HepG2 (cell line): ENCODE measurements around the gene RNF213. TPM values are rescaled to one million over a fixed set of nuclear protein-coding genes. Genes with fewer than 3 reads are reported as not detected.

Experiments
- ATAC-seq: fragments of 200-7000 bp; cut with Tn5 transposase; 3 replicates; pipeline ENCODE4 v1.9.1; 2020; ENCODE audit warnings: mild to moderate bottlenecking, moderate library complexity
- BruUV-seq: library from RNA; stranded (reverse); fragments of 400-500 nt; replicated peaks from 2 replicates; lab custom pipeline; 2021; lab: Mats Ljungman, UMichigan
- CTCF ChIA-PET: fragments of 300-600 bp; formaldehyde crosslinking; extraction: SDS; loops from one replicate; lab custom pipeline; 2021; ENCODE audit warnings: low total read pairs, inconsistent platforms, low intra/inter-chr PET ratio; lab: Yijun Ruan, JAX
- POLR2A ChIA-PET: fragments of 350-600 bp; sonication (Branson Sonifier 250); formaldehyde crosslinking; loops from one replicate; lab custom pipeline; 2020; ENCODE audit warnings: antibody characterized with exemption, inconsistent platforms; lab: Yijun Ruan, JAX
- DNase-seq: peaks from one replicate; pipeline ENCODE4 v3.0.0-alpha.2; 2015; ENCODE audit warnings: low spot score
- FAIRE-seq: peaks from 3 replicates; lab custom pipeline; 2011; peaks lifted over from hg19 to GRCh38; lab: Jason Lieb, UNC
- H2AFZ ChIP-seq: one replicate; pipeline ENCODE4 v1.6.1; 2011; ENCODE audit warnings: low read length, inconsistent platforms
- H3K27ac ChIP-seq: fragments of 300-600 bp; 3 replicates; pipeline ENCODE4 v1.8.0; 2011; ENCODE audit warnings: mixed run types, mild to moderate bottlenecking, mixed read lengths, low read length, inconsistent platforms; ENCODE audit not compliant: insufficient read depth; ENCODE audit errors: extremely low read length
- H3K27me3 ChIP-seq, 2 experiments: fragments of 200-600 bp in 1 of 2; 2 replicates in 1 of 2; 3 replicates in 1 of 2; pipeline versions ENCODE4 v1.6.0 to v1.8.0; 2011; ENCODE audit warnings: low read length in 2 of 2, mild to moderate bottlenecking in 2 of 2, moderate library complexity in 2 of 2, inconsistent platforms in 1 of 2; ENCODE audit not compliant: insufficient read depth in 2 of 2, control insufficient read depth in 1 of 2
- H3K36me3 ChIP-seq, 2 experiments: fragments of 200-600 bp in 1 of 2; replicated peaks in 1 of 2; 2 replicates in 1 of 2; 3 replicates in 1 of 2; pipeline versions ENCODE4 v1.5.1 to v1.8.0; 2011; ENCODE audit warnings: low read length in 2 of 2, inconsistent platforms in 1 of 2; ENCODE audit not compliant: insufficient read depth in 2 of 2, control insufficient read depth in 1 of 2
- H3K4me1 ChIP-seq: 2 replicates; pipeline ENCODE4 v1.5.1; 2012; ENCODE audit warnings: low read length, inconsistent platforms; ENCODE audit not compliant: insufficient read depth
- H3K4me2 ChIP-seq: 2 replicates; pipeline ENCODE4 v1.6.0; 2011; ENCODE audit warnings: low read depth, low read length, inconsistent platforms
- H3K4me3 ChIP-seq, 3 experiments: fragments of 200-600 bp in 1 of 3; sonication (generic), shearing (Covaris generic) in 1 of 3; replicated peaks in 1 of 3; 2 replicates each; pipeline ENCODE4 v1.5.1; 2011 to 2016; ENCODE audit warnings: low read length in 3 of 3, inconsistent platforms in 2 of 3, low read depth in 2 of 3, mild to moderate bottlenecking in 2 of 3, control low read depth in 1 of 3, mixed read lengths in 1 of 3; ENCODE audit not compliant: insufficient read depth in 1 of 3
- H3K79me2 ChIP-seq: one replicate; pipeline ENCODE4 v1.6.1; 2011; ENCODE audit warnings: low read length, inconsistent platforms; ENCODE audit not compliant: insufficient read depth
- H3K9ac ChIP-seq: 2 replicates; pipeline ENCODE4 v1.6.0; 2011; ENCODE audit warnings: mild to moderate bottlenecking, low read depth, low read length, inconsistent platforms; ENCODE audit not compliant: insufficient read depth
- H3K9me3 ChIP-seq: 2 replicates; pipeline ENCODE4 v1.5.1; 2012; ENCODE audit warnings: mild to moderate bottlenecking, low read length
- H4K20me1 ChIP-seq: 2 replicates; pipeline ENCODE4 v1.6.0; 2011; ENCODE audit warnings: inconsistent platforms, mild to moderate bottlenecking, low read length, moderate library complexity; ENCODE audit not compliant: insufficient read depth
- ASH2L ChIP-seq: fragments of 300-600, 200-600 bp; sonication (generic); IDR thresholded peaks from 2 replicates; pipeline ENCODE4 v1.7.0; 2017; ENCODE audit warnings: low read depth, mild to moderate bottlenecking, moderate library complexity, mixed read lengths, low read length; ENCODE audit not compliant: insufficient read length
- ATF7 ChIP-seq, 2 experiments: fragments of 450-650 bp in 1 of 2; sonication (generic) in 1 of 2; formaldehyde crosslinking in 1 of 2; IDR thresholded peaks; 2 replicates each; pipeline versions ENCODE4 v1.4.0 to v1.6.1; 2016 to 2020; ENCODE audit warnings: antibody characterized with exemption in 1 of 2, mild to moderate bottlenecking in 1 of 2, missing genetic modification reagents in 1 of 2
- CREM ChIP-seq, 2 experiments: sonication (generic) in 1 of 2; formaldehyde crosslinking in 1 of 2; IDR thresholded peaks; 2 replicates each; pipeline versions ENCODE4 v1.4.0 to v1.6.1; 2016 to 2020; ENCODE audit warnings: antibody characterized with exemption in 1 of 2, mild to moderate bottlenecking in 1 of 2, missing genetic modification reagents in 1 of 2
- FOXO4 ChIP-seq: sonication (generic); formaldehyde crosslinking; conservative IDR thresholded peaks from 2 replicates; pipeline ENCODE4 v1.8.1; 2023; ENCODE audit warnings: missing genetic modification reagents
- HNF4A ChIP-seq: sonication (generic); formaldehyde crosslinking; IDR thresholded peaks from 2 replicates; pipeline ENCODE4 v1.4.0; 2020; ENCODE audit warnings: missing genetic modification reagents
- IRF2 ChIP-seq: IDR thresholded peaks from 2 replicates; pipeline ENCODE4 v1.6.1; 2018; ENCODE audit warnings: missing genetic modification reagents, missing compliant biosample characterization
- KMT2B ChIP-seq: IDR thresholded peaks from 2 replicates; pipeline ENCODE4 v1.6.1; 2016; ENCODE audit warnings: missing genetic modification reagents, missing compliant biosample characterization
- NFKB2 ChIP-seq: sonication (generic); formaldehyde crosslinking; IDR thresholded peaks from 2 replicates; pipeline ENCODE4 v1.4.0; 2020; ENCODE audit warnings: missing genetic modification reagents, borderline replicate concordance
- SMARCC2 ChIP-seq: fragments of 450-650 bp; IDR thresholded peaks from 2 replicates; pipeline ENCODE4 v1.6.1; 2017; ENCODE audit warnings: antibody characterized with exemption, mild to moderate bottlenecking
- ZBTB39 ChIP-seq: sonication (generic); formaldehyde crosslinking; IDR thresholded peaks from 2 replicates; pipeline ENCODE4 v1.5.0; 2020; ENCODE audit warnings: missing genetic modification reagents
- WGBS: methylation state at CpG from one replicate; pipeline ENCODE4 v1.1.6; 2017; ENCODE audit warnings: low lambda C conversion rate; 5-methylcytosine and 5-hydroxymethylcytosine counted together
- in situ Hi-C: cut with HindIII; loops from 2 replicates; pipeline ENCODE4 v1.10.0; 2017; ENCODE audit warnings: low pct_unique_long_range_greater_than_20kb; ENCODE audit not compliant: extremely low pct_ligation_motif_present
- intact Hi-C: fragments of 100-400 bp; cut with micrococcal nuclease; formaldehyde crosslinking; loops from one replicate; pipeline ENCODE4 v1.10.0; 2022; ENCODE audit not compliant: unreplicated experiment
- polyA plus RNA-seq, 8 experiments: library from polyadenylated mRNA; depleted of rRNA in 3 of 8; stranded (reverse) in 7 of 8; unstranded in 1 of 8; fragments of >200 nt; fragmentation: Illumina TruSeq in 4 of 8; extraction: Trizol in 4 of 8; gene quantifications; 2 replicates each; pipeline versions ENCODE4 v1.2.1 to v1.2.3, GENCODE V29; 2011 to 2016; ENCODE audit warnings: low read depth in 4 of 8, missing spikeins in 1 of 8, mixed read lengths in 1 of 8; ENCODE audit not compliant: insufficient read depth in 1 of 8
- total RNA-seq, 5 experiments: library from RNA; depleted of rRNA; stranded (reverse); fragments of >200 nt; fragmentation: Illumina TruSeq; extraction: Trizol; gene quantifications; 2 replicates each; pipeline ENCODE4 v1.2.3, GENCODE V29; 2016; ENCODE audit warnings: low read depth in 1 of 5
- TF ChIP-seq, protein P1 (sequence below): IDR thresholded peaks from 2 replicates; pipeline ENCODE4 v1.6.1; 2016; ENCODE audit warnings: low read depth, borderline replicate concordance
- TF ChIP-seq, protein P2 (sequence below): sonication (generic); formaldehyde crosslinking; IDR thresholded peaks from 2 replicates; pipeline ENCODE4 v1.8.0; 2022; ENCODE audit warnings: missing genetic modification reagents, mild to moderate bottlenecking, borderline replicate concordance

RNF213 gene
- total and polyA plus RNA-seq, 2 of the 13 experiments (the other 11 are each of a cell fraction or from before 2014, with no cell fraction given): 38.6 to 38.7 TPM

- Histone ChIP-seq H2AFZ (no peak overlapping the region), H3K4me3 (no peak overlapping the region), H4K20me1 (no peaks in the 10 kb centered on the region), H3K79me2 (peaks cover 9% of the 10 kb centered on the region), H3K27me3 (no peaks in the 10 kb centered on the region), H3K36me3 (peaks cover 0 to 1% of the 10 kb centered on the region in 2 experiments; a peak in 2 of 5 replicates), H3K27ac (no peak overlapping the region), H3K9me3 (no peaks in the 10 kb centered on the region), H3K4me2 (no peak overlapping the region), H3K4me1 (peaks cover 26% of the 10 kb centered on the region), H3K9ac (no peak overlapping the region)
- no TSS peak for BruUV-seq
- no peak for FAIRE-seq
- WGBS: 93% methylated on average over 18 of the region's 18 CpGs
- CTCF ChIA-PET: no interaction called here
- POLR2A ChIA-PET: no interaction called here
- TF ChIP-seq SMARCC2: no peak
- TF ChIP-seq FOXO4 (CRISPR knock-in tag): no peak
- TF ChIP-seq, protein P1, sequence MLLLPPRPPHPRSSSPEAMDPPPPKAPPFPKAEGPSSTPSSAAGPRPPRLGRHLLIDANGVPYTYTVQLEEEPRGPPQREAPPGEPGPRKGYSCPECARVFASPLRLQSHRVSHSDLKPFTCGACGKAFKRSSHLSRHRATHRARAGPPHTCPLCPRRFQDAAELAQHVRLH: no peak
- no peak for TF ChIP-seq ZBTB39
- no peak for TF ChIP-seq KMT2B
- no peak for TF ChIP-seq HNF4A
- no peak for TF ChIP-seq IRF2 (CRISPR knock-in tag)
- TF ChIP-seq CREM (IDR thresholded peaks at IDR 0.05): no peak
- no peak for TF ChIP-seq CREM (CRISPR knock-in tag; IDR thresholded peaks at IDR 0.05)
- TF ChIP-seq ATF7 (IDR thresholded peaks at IDR 0.05): no peak
- TF ChIP-seq ATF7 (CRISPR knock-in tag; IDR thresholded peaks at IDR 0.05): no peak
- TF ChIP-seq ASH2L: no peak
- TF ChIP-seq NFKB2 (CRISPR knock-in tag): no peak
- TF ChIP-seq, protein P2, sequence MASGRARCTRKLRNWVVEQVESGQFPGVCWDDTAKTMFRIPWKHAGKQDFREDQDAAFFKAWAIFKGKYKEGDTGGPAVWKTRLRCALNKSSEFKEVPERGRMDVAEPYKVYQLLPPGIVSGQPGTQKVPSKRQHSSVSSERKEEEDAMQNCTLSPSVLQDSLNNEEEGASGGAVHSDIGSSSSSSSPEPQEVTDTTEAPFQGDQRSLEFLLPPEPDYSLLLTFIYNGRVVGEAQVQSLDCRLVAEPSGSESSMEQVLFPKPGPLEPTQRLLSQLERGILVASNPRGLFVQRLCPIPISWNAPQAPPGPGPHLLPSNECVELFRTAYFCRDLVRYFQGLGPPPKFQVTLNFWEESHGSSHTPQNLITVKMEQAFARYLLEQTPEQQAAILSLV (CRISPR knock-in tag): no peak
- no peak for ATAC-seq
- intact Hi-C loops (no loop called here), in situ Hi-C loops (no loop called here)
- DNase-seq: no peak
Measured at GRCh38 chr17:80222376-80223141, 38.1 kb upstream of the RNF213 start.
